ENCODE measurements around the gene CYP2E1.

DNA sequence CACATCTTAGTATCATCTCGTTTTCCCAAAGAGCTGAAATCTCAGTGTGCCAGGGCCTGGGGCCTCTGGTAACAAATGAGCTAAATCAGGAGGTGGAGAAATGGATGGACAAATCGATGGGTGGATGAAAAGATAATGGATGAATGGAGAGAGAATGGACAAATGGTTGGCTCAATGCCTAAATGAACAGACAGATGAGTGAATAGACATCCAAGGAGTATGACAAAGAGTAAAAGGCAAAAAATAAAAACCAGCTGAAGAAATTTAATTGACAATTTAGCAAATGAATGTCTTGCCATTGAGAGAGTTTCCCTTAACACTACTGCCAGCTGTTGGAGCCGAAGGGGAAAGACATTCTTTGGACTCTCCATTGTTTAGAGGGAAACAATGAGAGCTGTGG lies 30.2 kb downstream of the CYP2E1 start:
- TF ChIP-seq POLR2A (IDR thresholded peaks at IDR 0.05; ENCODE audit: low read length) (no peak), GATA1 (IDR thresholded peaks at IDR 0.05; ENCODE audit: low read depth, low read length) (no peak)
